ENCODE measurements around the gene HOXB3.
"Not testable (repeated sequence)": the region's sequence is repeated elsewhere in the genome, so short reads cannot be mapped to it uniquely, and the experiment has no call there.

The HOXB3 gene

GRCh38 chr17:48541577-48542113, 48.4 kb downstream of the HOXB3 start:
- DNase-seq: peak; percentile 70

DNA sequence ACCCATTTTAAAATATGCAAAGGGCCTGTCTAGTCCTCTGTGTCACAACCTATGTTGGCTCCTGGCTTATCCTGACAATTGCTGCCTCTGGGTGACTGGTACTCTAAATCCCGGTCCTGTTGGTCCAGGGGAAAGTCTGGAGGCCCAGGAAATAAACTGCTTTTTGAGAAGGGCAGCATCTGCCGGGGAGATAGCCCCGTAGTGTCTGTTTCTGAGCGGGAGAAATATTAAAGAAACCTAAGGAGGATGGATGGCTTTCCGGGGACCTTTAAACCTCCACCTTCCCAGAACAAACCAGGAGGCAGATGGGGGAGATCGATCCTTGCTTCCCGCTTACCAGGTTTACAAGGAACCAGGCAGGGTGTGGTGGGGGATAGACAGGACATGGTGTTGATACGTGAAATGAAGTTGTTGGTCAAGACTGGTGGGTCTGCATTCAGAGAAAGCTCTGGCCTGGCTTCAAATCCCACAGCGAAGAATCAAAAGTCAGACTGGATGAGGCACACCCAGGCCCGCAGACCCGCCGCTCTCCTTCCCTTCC, 48.9 kb downstream of the HOXB3 start:
- DNase-seq: no peak

DNA sequence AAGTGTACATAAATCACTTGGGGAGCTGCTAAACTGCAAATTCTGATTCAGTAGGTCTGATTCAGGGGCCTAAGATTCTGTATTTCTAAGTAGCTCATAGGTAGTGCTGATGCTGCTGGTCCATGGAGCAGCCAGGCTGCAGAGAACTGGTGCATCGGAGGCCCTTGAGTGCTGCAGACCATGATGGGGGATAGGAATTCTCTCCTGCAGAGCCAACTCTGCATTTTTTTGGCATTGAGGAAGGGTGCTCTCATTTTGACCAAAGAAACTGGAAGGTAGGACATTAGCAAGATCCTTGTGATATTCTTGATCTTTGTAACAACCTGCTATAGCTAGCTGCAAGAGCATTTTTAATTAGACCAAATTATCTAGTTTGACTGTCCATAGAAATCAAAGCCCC, 49.8 kb downstream of the HOXB3 start:
- DNase-seq: no peak

GRCh38 chr17:48539177-48539576, 50.9 kb downstream of the HOXB3 start:
- no peak for DNase-seq

- DNase-seq: no peak
These were observed 52.7 kb downstream of the HOXB3 start for GRCh38 chr17:48537316-48537715.

DNA sequence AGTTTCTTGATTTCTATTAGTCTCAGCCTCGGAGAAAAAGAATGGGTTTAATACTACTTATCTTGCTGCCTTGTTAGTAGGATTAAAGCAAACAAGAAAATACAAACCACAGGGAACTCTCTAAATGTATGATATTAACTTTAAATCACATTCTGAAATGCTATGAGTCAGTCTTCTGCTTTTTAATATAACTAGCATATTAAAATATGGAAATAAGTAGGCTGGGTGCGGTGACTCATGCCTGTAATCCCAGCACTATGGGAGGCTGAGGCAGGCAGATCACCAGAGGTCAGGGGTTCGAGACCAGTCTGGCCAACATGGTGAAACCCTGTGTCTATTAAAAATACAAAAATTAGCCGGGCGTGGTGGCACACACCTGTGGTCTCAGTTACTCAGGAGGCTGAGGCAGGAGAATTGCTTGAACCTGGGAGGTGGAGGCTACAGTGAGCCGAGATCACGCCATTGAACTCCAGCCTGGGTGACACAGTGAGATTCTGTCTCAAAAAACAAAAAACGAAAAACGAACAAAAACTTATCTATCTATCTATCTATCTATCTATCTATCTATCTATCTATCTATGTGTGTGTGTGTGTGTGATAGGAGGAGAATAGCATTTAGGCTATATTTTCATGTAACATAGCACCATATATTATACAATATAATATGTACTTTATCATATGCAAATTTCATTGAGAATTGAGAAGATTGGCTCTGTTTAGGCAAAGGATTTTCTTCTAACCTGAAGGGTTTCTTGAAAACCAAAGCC, 54.1 kb downstream of the HOXB3 start:
- not testable (repeated sequence) for DNase-seq

GRCh38 chr17:48532261-48532660, 57.8 kb downstream of the HOXB3 start:
- DNase-seq: no peak

- no peak for DNase-seq
These were observed 59.2 kb downstream of the HOXB3 start, which contains the start of gene HOXB1 for GRCh38 chr17:48530887-48531272. Gene HOXB1 (minus strand): TSS chr17:48531011. CDS start chr17:48530904, 107 bp downstream.

GRCh38 chr17:48530208-48530886, 59.7 kb downstream of the HOXB3 start:
- no peak for DNase-seq

GRCh38 chr17:48529683-48530009, 60.4 kb downstream of the HOXB3 start:
- DNase-seq: no peak

DNA sequence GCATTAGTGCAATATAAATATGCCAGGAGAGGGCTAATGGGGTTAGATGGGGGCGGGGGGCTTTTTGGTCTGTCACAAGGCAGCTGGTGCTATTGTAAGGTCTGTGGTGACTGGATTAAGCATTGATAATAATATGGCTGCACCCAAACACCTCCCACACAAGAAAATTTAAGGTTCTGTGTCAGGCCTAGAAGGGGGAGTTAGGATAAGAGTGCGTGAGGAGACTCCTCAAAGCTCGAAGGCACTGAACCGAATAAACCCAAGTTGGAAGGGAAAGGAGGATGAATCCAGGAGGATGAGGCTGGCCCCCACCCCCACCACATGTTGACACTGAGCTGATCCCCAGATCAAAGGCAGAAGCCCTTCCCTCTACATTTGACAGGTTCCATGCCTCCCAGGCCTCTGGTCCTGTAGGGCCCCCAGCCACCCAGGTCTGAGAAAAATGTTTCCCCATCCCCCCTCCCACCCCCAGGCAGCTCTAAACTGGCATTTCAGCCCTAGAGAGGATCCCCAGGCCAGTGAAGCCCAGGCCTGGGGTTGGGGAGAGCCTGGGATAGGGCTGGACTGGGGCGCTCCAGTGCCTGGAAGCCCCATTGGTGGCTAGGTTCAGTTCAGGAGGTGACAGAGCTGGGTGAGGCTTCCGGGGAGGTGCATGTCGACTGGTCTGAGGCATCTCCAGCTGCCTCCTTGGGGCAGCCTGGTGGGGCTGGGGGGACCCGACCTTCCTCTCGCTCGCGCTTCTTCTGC, 60.9 kb downstream of the HOXB3 start:
- no peak for DNase-seq

DNA sequence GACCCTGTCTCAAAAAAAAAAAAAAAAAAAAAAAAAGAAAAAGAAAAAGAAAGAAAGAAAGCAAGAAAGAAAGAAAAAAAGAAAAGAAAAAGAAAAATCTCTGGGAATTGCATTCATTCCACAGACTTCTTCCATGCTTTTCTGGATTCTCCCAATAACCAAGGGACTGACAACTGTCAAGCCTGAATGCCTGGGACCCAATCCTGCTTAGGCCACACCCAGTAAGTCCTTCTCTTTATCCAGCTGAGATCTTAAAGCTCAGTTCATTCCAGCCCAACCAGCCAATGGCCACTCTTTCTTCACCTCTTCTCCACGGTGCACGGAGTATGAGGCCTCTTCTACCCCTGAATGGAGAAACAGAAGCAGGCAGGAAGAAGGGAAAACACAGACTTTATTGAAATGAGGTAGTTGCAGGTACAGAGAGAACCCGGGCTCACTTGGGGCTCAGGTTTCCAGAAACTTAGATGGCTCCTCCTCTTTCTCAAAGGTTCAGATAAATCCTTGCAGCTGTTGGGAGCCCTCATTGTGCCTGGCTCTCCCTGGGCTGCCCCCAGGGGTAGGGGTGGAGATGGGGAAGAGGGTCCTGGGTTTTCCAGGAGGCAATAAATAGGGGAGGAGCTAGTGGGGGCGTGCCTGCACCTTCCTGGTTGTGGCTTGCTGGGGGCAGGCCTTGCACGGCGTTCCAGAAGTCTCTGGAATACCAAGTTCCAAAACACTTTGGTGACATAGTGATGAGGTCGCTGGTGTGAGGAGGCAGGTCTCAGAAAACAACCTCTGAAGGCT, 61.7 kb downstream of the HOXB3 start:
- DNase-seq: no peak

DNA sequence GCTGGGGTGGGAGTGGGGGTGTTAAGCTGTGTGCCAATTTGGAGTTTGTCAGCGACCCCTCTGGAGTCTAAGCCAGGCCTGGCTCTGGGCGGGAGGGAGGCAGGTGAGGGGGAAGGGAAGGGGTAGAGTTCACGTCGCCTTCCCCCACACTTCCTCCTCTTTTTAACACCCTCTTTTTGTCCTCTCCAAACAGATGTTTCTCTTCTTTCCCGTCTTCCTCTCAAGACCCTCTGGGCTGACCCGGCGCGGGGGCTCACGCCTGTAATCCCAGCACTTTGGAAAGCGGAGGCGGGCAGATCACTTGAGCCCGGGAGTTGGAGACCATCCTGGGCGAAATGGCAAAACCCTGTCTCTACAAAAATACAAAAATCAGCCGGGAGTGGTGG, 62.5 kb downstream of the HOXB3 start:
- DNase-seq: no peak

DNA sequence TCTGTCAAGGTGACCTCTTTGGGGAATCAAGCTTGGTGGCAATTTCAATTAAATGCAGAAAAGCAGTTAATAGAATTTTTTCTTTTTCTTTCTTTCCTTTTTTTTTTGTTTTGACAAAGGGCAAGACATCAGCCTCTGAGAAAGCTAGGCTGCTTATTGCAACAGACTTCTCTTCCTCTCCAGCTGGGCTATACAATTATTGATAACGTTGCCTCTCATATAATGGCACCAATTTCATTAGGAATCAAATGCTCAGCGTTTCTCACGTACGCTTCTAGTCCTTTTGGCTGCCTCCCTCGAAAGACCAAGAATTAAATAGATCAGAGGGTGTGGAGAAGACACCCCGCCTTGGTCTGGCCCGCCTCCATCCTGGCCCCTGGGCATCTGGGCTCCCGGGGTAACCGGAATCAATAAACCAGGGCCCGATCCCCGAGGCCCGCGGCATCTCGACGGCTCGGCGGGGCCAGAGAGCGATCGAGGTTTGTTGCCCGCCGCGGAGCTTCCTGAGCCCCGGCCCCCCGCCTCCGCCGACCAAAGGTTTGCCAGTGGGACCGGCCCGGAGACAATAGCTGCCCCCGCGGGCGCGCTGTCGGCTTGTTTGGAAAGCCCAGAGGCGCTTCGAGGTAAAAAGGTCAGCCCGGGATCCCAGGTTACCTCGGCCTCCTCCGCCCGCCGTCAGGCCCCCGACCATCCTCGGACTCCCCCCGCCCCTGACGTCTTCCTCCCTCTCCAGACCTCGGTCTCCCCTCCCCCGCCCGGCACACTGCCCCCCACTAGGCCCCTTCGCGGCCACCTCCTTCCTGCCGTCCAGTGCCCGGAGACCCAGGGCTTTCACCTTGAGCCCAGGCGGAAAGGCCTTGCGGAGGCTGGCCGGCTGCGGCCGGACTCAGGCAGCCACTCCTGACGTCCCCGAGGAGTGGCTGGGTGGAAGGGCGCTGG, 63.2 kb downstream of the HOXB3 start:
- DNase-seq: no peak

DNA sequence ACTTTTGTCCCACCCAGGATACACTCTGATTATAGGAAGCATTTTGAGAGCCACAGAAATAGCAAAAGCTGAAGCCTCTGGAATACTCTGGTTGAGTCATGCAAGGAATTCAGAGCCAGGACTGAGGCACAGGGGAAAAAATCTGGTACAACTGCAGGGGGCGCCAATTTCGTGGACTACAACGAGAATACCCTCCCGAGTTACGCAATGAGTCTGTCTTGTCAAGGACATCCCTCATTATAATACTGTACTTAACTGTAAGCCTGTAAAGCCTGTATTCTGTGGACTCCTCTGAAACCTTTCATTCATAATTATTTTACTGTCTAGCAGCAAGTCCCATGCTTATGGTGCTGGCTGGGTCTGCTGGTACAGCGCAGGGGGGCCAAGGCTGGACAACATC, 67.0 kb downstream of the HOXB3 start:
- no peak for DNase-seq

DNA sequence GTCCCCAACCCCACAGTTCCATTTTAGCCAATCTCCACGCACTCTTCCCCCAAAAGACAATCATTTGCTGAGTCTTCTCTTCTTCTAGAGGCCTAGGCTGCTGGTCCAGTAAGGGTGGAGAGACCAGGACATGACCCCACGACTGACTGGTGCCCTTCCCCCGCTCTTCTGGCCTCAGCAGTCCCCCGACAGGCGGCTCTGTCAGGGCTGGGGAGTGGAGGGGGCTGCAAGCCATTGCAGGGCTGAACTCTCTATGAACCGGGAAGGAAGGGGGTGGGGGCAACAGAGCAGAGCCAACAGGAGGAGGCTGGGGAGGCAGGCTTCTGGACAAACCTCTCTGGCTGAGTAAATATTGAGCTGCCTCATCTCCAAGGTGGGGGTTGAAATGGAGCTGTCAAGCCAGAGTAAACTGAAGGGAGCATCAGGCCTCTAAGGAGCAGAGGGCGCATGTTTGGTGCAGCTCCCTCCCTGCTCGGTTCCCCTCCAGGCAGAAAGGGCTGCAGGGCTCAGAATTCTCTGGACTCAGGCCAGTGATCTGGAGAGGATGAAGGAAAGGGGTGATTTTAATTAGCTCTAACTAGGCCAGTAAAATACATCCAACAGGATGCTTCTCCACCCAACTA, 67.9 kb downstream of the HOXB3 start:
- peak; percentile 83 for DNase-seq

- no peak for DNase-seq
These were observed 69.4 kb downstream of the HOXB3 start for GRCh38 chr17:48520631-48521079.

- DNase-seq: no peak
These were observed 70.6 kb downstream of the HOXB3 start for GRCh38 chr17:48519427-48519826.

GRCh38 chr17:48517478-48517877, 72.6 kb downstream of the HOXB3 start:
- no peak for DNase-seq
